ENCODE results near the gene RPL28. TPM values are rescaled to one million over a fixed set of nuclear protein-coding genes. Genes with fewer than 3 reads are reported as not detected.
"Not testable (repeated sequence)": the region's sequence is repeated elsewhere in the genome, so short reads cannot be mapped to it uniquely, and the experiment has no call there.

RPL28 gene
- total RNA-seq, 1 experiment from 2014 or later: 465 TPM

DNA sequence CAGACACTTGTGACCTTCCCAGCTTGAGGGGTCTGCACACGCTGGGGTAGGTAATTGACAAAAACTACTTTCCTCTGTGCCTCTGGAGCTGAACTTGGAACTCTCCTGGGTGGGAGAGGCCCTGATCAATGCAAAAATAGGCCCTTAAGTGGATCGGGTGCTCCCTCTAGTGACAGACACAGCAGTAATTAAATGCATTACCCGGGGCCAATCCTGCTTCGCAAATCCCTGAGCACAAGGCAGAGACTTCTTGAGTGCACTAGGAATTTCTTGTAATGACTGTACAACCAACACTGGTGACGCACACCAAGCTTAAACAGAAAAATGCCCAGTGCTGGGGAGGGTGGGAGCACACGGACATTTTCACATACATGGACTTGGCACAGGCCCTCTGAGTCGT is 32.5 kb downstream of the RPL28 start:
- DNase-seq (ENCODE audit: extremely low read depth, low read depth): peak; percentile 65

DNA sequence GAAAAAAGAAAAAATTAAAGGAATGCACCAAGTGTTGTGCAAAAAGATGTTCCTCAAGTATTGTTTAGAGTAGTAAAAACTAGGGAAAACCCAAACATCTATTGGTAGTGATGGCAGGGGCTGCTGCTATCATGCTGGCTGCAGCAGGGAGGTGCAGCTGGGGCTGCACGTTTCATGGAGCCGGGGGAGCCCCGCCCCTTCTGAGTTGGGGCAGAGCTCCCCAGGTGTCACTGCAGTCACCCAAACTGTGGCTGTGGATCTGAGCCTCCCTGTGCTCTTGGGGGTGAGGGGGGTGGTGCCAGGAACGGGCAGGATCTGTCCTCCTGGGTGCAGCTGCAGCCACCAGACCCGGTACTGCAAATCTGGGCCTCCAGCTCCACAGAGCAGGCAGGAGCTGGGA is 33.4 kb downstream of the RPL28 start:
- no peak for DNase-seq (ENCODE audit: extremely low read depth, low read depth)

DNA sequence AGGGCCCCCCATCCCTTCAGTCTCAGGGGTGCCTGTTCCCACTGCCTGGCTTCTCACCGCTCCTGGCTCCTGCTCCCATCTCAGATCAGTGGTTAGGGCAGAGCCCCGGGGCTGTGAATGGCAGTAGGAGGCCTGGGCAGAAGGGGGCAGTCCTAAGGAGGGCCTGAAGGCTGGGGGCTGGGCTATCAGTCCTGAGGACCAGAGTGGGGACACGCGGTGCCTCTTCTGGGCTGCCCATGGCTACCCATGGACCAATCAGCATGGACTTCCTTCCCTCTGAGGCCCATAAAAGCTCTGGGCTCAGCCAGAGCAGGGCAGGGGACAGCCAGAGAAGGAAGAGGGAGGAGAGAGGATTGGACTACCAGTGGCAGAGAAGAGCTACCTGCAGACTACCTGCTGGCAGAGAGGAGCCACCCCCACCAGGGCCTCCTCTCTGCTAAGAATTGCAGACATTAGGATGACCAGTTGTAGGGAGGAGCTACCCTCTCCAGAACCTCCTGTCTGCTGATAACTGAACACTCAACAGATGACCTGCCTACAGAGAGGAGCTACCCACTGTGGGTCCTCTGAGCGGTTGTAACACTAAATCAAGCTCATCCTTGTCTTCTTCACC is 34.0 kb downstream of the RPL28 start:
- no peak for DNase-seq (ENCODE audit: extremely low read depth, low read depth)

DNA sequence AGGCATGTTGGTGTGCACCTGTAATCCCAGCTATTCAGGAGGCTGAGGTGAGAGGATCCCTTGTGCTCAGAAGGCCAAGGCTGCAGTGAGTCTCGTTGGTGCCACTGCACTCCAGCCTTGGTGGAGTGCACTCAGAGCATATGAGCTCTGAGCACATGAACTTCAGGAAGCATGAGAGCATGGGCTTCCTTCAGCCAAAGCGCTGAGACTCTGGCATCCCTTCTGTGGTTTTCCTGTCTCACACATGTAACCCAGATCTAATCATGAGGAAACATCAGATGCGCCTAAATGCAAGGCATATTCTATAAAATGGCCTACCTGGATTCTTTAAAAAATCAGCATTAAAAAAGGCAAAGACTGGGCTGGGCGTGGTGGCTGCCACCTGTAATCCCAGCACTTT is 35.5 kb downstream of the RPL28 start:
- not testable (repeated sequence) for DNase-seq (ENCODE audit: extremely low read depth, low read depth)

DNA sequence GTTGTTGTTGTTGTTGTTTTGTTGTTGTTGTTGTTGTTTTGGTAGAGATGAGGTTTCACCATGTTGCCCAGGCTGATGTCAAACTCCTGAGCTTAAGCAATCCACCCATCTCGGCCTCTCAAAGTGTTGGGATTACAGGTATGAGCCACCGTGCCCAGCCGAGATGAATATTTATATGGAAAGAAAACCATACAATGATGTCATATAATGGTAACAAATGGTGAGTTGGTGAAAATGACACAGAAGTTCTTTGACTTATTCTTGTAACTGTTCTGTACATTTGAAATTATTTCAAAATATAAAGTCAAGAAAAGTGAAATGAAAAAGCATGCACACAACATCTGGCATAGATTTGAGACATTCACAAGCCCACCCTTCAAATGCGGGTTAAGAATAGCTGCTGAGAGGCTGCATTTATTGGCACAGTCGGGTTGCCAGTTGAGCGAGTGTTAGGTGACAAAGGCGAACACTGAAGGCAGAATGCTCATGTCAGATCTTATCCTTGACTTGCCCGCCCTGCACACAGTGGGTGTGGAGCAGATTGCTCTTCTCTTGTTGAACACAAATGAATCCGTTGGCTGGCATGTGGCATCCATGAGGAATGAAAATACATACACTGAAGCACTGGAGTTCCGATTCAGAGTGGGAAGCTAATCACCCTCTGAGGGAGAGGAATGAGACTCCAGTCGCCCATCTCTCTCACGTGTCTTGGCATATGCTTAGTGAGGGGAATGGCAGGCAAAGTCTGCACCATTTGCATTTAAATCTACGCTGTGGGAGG is 37.7 kb downstream of the RPL28 start:
- DNase-seq (ENCODE audit: extremely low read depth, low read depth): no peak

DNA sequence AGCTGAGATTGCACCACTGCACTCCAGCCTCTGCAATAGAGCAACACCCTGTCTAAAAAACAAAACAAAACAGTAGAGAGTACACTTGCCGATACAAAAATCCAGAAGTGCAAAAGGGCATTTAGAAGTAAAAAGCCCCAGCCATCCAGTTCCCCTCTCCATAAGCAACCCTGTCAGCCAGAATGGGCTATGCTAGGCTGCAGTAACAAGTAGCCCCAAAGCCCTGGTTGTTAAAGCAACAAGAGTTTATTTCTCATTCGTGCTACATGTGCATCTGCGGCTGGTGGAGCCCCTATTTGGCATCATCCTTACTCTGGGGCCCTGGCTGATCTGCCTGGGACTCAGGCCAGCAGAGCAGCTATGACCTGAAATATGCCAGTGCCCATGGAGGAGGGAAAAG is 38.8 kb downstream of the RPL28 start:
- no peak for DNase-seq (ENCODE audit: extremely low read depth, low read depth)

DNA sequence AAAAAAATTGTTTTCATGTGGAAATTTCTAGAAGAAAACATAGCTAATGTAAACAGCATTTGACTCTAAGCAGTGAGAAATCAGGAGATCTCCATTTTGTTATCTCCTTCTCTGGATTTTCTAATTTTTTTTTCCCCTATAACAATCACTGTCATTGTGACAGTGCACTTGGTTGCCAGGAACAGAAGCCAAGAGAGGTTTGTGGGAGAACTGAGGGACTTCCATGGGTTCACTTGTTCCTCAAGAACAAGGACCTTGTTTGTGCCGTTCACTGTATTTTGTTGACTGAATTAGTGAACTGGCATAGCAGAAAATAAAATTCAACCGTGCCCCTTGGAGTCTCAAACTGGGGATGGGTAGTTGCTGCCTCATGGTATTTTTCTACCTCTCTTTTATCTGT is 40.3 kb downstream of the RPL28 start:
- no peak for DNase-seq (ENCODE audit: extremely low read depth, low read depth)

DNA sequence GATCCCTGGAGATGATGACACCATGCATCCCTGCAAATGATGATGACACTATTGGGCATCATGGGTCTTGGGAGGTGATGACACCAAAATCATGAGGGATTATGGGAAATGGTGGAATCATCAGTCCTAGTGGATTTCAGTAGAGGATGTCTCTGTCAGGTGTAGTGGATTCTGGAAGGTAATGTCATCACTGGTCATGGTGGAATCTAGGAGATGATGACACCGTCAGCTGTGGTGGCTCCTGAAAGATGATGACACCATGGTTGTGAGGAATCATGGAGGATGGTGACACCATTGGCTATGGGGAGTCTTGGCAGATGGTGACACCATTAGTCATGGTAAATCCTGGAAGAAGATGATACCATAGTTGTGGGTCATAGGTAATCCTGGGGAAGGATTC is 45.5 kb downstream of the RPL28 start:
- no peak for DNase-seq (ENCODE audit: extremely low read depth, low read depth)

DNA sequence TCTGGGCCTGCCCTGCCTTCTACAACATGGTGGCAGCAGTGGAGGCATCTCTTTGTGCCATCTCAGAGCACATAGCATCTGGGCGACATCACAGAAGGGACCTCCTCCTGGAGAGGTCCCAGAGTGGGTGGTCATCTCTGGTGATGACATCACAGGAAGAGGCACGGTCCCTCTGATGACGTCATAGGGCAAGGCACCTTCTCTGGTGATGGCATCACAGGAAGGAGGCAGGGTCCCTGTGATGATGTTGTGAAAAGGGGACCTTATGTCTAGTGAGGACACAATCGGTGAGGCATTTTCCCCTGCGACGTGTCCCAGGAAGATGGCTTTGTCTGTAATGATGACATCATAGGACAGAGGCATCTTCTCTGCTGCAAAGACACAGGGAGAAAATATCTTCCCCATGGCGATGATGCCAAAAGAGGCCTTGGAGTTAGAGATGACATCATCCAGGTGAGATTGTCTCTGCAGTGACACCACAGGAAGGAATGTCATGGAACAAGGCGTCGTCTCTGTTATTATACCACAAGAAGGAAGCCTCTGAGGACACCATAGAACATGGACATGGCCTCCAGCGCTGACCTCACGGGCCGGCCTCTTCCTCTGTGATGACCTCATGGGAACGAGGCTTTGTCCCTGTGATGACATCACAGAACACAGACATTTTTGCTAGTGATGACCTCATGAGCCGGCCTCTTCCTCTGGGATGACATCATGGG is 46.7 kb downstream of the RPL28 start:
- DNase-seq (ENCODE audit: extremely low read depth, low read depth): no peak

DNA sequence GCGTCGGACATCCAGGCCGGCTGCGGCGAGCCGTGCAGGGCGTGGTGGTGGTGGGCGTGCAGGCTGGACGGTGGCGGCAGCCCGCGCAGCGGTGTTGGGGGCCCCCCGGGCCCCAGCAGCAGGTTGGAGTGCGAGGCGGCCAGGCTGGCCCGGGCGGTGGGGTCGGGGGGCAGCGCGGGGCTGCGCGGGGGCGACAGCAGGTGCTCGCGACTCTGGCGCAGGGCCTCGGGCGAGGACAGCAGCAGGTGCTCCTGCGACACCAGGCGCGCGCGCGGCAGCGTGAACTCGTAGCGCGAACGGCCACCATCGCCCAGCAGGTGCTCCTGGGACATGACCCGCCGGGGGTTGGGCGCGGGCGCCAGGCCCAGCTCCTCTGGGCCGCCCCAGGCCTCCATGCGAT is 47.6 kb downstream of the RPL28 start:
- DNase-seq (ENCODE audit: extremely low read depth, low read depth): no peak

DNA sequence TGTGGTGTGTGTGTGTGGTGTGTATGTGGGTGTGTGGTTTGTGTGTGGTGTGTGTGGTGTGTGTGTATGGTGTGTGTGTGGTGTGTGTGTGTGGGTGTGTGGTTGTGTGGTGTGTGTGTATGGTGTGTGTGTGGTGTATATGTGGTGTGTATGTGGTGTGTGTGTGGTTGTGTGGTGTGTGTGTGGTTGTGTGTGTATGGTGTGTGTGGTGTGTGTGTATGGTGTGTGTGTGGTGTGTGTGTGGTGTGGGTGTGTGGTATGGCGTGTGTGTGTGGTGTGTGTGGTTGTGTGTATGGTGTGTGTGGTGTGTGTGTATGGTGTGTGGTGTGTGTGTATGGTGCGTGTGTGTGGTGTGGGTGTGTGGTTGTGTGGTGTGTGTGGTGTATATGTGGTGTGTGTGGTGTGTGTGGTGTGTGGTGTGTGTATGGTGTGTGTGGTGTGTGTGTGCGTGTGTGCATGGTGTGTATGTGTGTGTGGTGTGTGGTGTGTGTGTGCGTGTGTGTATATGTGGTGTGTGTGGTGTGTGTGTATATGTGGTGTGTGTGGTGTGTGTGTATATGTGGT is 48.7 kb downstream of the RPL28 start:
- DNase-seq (ENCODE audit: extremely low read depth, low read depth): no peak

DNA sequence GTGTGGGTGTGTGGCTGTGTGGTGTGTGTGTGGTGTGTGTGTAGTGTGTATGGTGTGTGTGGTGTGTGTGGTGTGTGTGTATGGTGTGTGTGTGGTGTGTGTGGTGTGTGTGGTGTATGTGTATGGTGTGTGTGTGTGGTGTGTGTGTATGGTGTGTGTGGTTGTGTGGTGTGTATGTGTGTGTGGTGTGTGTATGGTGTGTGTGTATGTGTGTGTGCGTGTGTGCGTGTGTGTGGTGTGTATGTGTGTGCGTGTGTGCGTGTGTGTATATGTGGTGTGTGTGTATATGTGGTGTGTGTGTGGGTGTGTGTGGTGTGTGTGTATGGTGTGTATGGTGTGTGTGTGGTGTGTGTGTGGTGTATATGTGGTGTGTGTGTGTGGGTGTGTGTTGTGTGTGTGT is 49.3 kb downstream of the RPL28 start:
- DNase-seq (ENCODE audit: extremely low read depth, low read depth): no peak

DNA sequence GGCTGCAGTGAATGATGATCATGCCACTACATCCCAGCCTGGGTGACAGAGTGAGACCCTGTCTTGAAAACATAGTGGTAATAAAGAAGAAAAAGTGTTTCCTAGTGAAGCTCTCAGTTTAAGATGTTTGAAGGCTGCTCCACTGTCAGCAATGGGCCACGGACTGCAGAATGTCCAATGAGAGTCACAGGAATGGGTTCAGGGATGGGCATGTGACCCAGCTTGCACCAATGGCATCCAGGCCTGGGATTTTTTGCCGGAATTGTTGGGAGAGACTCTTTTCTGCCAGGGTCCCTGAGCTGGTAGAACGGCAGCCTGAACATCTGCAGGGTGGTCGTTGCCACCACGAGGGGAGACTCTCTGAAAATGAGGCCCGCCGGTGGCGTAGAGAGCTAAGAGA is 51.1 kb downstream of the RPL28 start:
- no peak for DNase-seq (ENCODE audit: extremely low read depth, low read depth)

DNA sequence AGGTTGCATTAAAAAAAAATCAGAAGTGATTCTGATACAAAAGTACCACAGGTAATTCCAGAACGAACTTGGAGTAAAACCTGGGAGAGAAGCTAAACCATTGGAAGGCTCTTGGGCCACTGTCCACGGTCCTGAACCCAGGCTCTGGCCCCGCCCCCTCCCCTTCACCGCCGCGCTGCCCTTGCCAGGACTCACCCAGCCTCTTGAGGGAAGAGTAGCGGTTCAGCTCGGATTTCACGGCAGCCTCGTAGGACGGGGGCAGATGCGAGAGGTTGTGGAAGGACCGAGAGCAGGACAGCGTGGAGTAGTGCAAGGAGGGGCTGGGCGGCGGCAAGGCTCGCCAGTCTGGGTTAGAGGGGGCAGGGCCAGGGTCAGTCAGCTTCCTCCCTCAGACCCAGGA is 51.7 kb downstream of the RPL28 start:
- DNase-seq (ENCODE audit: extremely low read depth, low read depth): peak; percentile 63

DNA sequence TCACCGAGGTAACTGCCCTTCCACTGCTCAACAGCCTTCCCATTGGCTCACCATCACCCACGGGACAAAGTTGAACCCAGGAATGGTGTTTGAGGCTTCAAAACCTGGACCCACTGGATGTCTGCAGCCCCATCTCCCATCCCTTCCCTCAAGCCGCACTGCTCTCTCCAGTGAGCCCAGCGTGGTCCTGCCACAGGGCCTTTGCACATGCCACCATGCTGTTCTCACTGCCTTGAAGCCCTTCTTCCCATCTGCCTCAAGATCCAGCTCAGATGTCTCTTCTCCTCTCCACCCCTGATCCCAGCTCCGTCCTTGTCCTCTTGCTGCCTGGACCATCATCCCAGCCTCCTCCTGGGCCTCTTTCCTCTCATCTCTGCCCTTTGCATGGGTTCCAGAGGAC is 53.3 kb downstream of the RPL28 start:
- DNase-seq (ENCODE audit: extremely low read depth, low read depth): no peak

DNA sequence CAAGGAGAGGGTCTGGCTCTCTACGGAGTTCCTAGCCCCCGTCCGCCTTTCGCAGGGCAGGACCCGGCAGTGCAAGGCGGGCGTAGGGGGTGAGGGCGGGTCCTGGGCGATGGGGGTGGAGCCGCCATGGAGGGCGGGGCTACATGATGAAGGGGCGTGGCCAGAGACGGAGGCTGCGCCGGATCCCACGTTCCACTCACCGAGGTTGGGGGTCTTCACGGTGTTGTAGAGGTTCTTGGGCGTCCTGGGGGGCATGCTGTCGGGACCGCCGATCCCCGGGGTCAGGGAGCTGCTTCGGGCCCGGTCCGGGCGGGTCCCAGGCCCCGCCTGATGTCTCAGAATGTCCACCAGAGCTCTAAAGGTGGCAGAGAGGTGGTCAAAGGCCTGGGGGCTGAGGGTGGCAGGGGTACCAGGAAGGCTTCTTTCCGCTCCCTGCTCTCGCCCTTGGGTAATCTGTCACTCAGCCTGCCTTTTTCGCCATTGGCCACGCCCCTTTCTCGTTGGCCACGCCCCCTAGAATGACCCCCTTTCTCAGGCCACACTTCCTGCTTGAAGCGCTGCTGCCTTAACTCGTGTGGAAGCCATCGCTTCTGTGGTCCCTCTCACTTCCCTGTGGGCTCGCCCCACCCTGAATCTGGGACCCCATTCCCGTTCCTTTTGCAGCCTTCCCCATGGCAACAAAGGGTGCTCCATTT is 54.8 kb downstream of the RPL28 start:
- no peak for DNase-seq (ENCODE audit: extremely low read depth, low read depth)

DNA sequence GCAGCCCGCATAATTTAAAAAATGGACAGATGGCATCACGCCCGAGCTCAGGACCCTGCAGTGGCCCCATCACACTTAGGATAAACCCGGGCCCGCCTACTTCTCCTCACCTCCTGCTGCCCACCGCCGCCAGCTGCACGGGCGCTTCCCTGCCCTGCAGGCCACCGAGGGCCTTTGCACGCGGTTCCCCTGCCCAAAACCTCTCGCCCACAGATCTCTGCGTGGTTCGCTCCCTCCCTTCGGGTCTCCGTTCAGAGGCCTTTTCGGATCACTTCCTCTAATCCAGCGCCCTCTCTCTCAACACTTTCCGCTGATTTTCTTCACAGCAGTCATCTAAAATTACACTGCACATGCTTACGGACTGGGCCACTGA is 55.6 kb downstream of the RPL28 start:
- DNase-seq (ENCODE audit: extremely low read depth, low read depth): no peak

DNA sequence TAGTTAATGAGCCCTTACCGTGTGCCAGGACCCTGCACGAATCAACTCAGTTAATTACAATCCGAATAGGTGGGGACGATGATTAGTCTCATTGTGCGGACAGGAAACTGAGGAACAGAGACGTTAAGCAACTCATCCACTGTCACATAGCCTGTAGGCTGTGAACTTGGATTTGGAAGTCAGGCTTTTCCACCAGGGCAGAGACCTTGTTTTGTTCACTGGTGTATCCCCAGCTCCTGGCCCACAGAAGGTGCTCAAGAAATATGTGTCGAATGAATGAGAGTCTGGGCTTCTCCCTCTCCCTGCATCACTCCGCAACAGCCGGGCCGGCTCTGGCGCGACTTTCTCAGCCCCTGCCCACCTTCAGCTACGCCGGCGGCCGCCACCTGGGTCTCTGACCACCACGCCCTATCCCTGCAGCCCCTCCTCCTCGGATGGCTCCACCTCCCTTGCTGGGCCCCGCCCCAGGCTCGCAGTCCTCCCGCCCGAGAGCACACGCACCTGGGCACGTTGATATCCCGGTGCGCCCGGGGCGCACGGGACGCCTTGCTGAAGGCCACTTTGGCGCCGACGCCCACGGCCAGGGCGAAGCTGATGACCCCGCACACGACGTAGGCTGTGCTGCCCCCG is 56.1 kb downstream of the RPL28 start:
- no peak for DNase-seq (ENCODE audit: extremely low read depth, low read depth)

DNA sequence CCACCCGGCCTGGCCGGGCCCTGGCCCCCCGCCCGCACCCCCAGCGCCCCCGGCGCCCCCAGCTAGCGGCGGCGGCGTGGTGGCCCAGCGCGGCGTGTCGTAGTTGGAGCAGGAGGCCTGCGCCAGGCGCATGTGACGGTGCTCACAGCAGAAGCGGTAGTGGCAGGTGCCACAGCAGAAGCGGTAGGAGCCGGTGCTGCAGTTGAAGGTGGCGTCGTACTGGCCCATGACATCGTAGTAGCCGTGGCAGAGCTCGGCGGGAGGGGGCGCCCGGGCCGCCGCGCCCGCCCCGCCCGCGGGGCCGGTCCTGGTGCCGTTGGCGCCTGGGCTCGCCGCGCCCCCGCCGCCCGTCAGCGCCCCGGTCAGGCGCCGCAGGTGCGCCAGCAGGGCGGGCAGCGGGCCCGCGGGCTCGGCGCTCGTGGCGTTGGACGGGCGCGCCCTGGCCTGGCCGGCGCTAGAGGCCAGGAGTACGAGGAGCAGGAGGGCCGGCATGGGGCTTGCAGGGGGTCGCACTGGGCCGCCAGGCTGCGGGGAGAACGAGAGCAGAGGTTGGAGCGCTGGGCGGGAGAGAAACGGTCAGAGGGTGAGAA is 56.7 kb downstream of the RPL28 start:
- no peak for DNase-seq (ENCODE audit: extremely low read depth, low read depth)

Data from NCI-H460 (cell line).